Stimulated activated CD8-positive, alpha-beta memory T cell treated with anti-CD3 and anti-CD28 coated beads, Interleukin-4, amount 100 ng/mL, for 24 hours (primary cell): ENCODE data around the gene ZC3H18.

Experiments used
- DNase-seq: peaks from one replicate; pipeline ENCODE4 v3.0.0-alpha.2; 2020; ENCODE audit warnings: low read depth

ZC3H18 gene

GRCh38 chr16:88681084-88681680, 111.0 kb downstream of the ZC3H18 start:
- DNase-seq, result no peak
